ENCODE measurements around the gene TRMT10B.

Gene TRMT10B

GRCh38 chr9:37753489-37754190 is at the start of gene TRMT10B:
Gene TRMT10B, plus strand, starts transcription at chr9:37753805. Its CDS starts 8,127 bp downstream, at chr9:37761932.
- TF ChIP-seq GATA2 (IDR thresholded peaks at IDR 0.05; ENCODE audit: low read depth, low read length) (no peak), GATA3 (IDR thresholded peaks at IDR 0.05; ENCODE audit: low read depth, low read length) (no peak)

- TF ChIP-seq GATA2 (IDR thresholded peaks at IDR 0.05; ENCODE audit: low read depth, low read length) (no peak), GATA3 (IDR thresholded peaks at IDR 0.05; ENCODE audit: low read depth, low read length) (no peak)
These were observed 47.8 kb upstream of the TRMT10B start for GRCh38 chr9:37705787-37706186.

- TF ChIP-seq GATA3 (IDR thresholded peaks at IDR 0.05; ENCODE audit: low read depth, low read length) (no peak), GATA2 (IDR thresholded peaks at IDR 0.05; ENCODE audit: low read depth, low read length) (no peak)
These were observed 47.3 kb upstream of the TRMT10B start for GRCh38 chr9:37706290-37706689.

GRCh38 chr9:37707748-37708147 is 45.9 kb upstream of the TRMT10B start:
- TF ChIP-seq GATA2 (IDR thresholded peaks at IDR 0.05; ENCODE audit: low read depth, low read length): no peak
- no peak for TF ChIP-seq GATA3 (IDR thresholded peaks at IDR 0.05; ENCODE audit: low read depth, low read length)

GRCh38 chr9:37710046-37710445 is 43.6 kb upstream of the TRMT10B start:
- TF ChIP-seq GATA3 (IDR thresholded peaks at IDR 0.05; ENCODE audit: low read depth, low read length): no peak
- TF ChIP-seq GATA2 (IDR thresholded peaks at IDR 0.05; ENCODE audit: low read depth, low read length): no peak

GRCh38 chr9:37715260-37715659 is 38.3 kb upstream of the TRMT10B start:
- no peak for TF ChIP-seq GATA3 (IDR thresholded peaks at IDR 0.05; ENCODE audit: low read depth, low read length)
- peak; percentile 30; the same call in 1 of the 2 replicates for TF ChIP-seq GATA2 (IDR thresholded peaks at IDR 0.05; ENCODE audit: low read depth, low read length)

GRCh38 chr9:37715991-37716505 is 37.6 kb upstream of the TRMT10B start:
- no peak for TF ChIP-seq GATA2 (IDR thresholded peaks at IDR 0.05; ENCODE audit: low read depth, low read length)

GRCh38 chr9:37719526-37719925 is 34.1 kb upstream of the TRMT10B start:
- TF ChIP-seq GATA3 (IDR thresholded peaks at IDR 0.05; ENCODE audit: low read depth, low read length) (no peak), GATA2 (IDR thresholded peaks at IDR 0.05; ENCODE audit: low read depth, low read length) (no peak)

- TF ChIP-seq GATA3 (IDR thresholded peaks at IDR 0.05; ENCODE audit: low read depth, low read length) (no peak), GATA2 (IDR thresholded peaks at IDR 0.05; ENCODE audit: low read depth, low read length) (no peak)
These were observed 26.6 kb upstream of the TRMT10B start for GRCh38 chr9:37727013-37727412.

- TF ChIP-seq GATA3 (IDR thresholded peaks at IDR 0.05; ENCODE audit: low read depth, low read length): no peak
- no peak for TF ChIP-seq GATA2 (IDR thresholded peaks at IDR 0.05; ENCODE audit: low read depth, low read length)
These were observed 24.1 kb upstream of the TRMT10B start for GRCh38 chr9:37729499-37729898.

GRCh38 chr9:37730256-37730655 is 23.3 kb upstream of the TRMT10B start:
- TF ChIP-seq GATA3 (IDR thresholded peaks at IDR 0.05; ENCODE audit: low read depth, low read length): no peak
- no peak for TF ChIP-seq GATA2 (IDR thresholded peaks at IDR 0.05; ENCODE audit: low read depth, low read length)

- no peak for TF ChIP-seq GATA2 (IDR thresholded peaks at IDR 0.05; ENCODE audit: low read depth, low read length)
- TF ChIP-seq GATA3 (IDR thresholded peaks at IDR 0.05; ENCODE audit: low read depth, low read length): no peak
These were observed 22.8 kb upstream of the TRMT10B start for GRCh38 chr9:37730839-37731238.

- TF ChIP-seq GATA3 (IDR thresholded peaks at IDR 0.05; ENCODE audit: low read depth, low read length): 0 out of 2 replicates have a peak, but pooled peaks have one; percentile 18
- TF ChIP-seq GATA2 (IDR thresholded peaks at IDR 0.05; ENCODE audit: low read depth, low read length): peak; percentile 72
These were observed 21.4 kb upstream of the TRMT10B start for GRCh38 chr9:37732086-37732741.

- TF ChIP-seq GATA3 (IDR thresholded peaks at IDR 0.05; ENCODE audit: low read depth, low read length) (no peak), GATA2 (IDR thresholded peaks at IDR 0.05; ENCODE audit: low read depth, low read length) (no peak)
These were observed 20.7 kb upstream of the TRMT10B start for GRCh38 chr9:37732952-37733351.

- no peak for TF ChIP-seq GATA3 (IDR thresholded peaks at IDR 0.05; ENCODE audit: low read depth, low read length)
- no peak for TF ChIP-seq GATA2 (IDR thresholded peaks at IDR 0.05; ENCODE audit: low read depth, low read length)
These were observed 14.4 kb upstream of the TRMT10B start for GRCh38 chr9:37739222-37739621.
